ENCODE measurements around the gene TMEM9. TPM values are rescaled to one million over a fixed set of nuclear protein-coding genes. Genes with fewer than 3 reads are reported as not detected.

The TMEM9 gene
- total and polyA plus RNA-seq, 4 donors: 30.5 to 59.5 (median 49.0) TPM

DNA sequence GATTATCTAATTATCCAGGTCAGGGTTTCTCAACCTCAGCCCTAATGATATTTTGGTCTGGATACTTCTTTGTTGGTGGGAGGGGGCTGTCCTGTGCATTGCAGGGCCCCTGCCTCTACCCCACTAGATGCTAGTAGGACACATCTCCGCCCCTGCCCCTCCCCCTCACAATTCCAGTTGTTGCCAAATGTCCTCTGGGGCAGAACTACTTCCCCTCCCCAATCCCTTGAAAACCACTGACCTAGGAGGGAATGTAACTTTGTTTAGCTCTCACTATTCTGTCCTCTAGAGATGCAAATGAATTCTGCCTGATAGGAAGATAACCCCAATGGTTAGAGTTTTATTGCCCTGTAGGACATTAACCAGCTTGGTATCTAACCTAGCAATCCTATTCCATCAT lies 50.1 kb downstream of the TMEM9 start (continued):
- TF ChIP-seq, protein P1, sequence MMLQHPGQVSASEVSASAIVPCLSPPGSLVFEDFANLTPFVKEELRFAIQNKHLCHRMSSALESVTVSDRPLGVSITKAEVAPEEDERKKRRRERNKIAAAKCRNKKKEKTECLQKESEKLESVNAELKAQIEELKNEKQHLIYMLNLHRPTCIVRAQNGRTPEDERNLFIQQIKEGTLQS (IDR thresholded peaks at IDR 0.05): no peak
- no peak for TF ChIP-seq SP1 (IDR thresholded peaks at IDR 0.05)

DNA sequence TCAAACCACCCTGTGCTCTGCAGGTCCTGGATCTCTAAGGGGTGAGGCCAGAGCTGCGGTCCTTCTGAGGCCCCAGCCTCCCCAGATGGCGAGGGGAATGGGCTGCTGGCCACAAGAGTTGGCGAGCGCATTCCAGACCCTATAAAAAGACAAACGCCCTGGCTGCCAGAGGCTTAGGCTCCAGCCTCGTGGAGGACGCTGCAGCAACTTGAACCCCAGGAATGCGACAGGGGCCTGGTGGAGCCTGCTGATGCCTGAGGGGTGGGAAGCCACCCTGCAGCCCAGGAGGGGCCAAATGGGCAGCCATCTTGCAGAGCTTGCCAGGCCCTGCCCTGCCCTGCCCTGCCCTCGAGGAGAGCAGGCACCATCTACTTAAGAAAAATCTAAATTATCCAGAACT lies 50.6 kb downstream of the TMEM9 start:
- Histone ChIP-seq H3K4me1 (ENCODE audit: control insufficient read depth in 4 of 4, insufficient read depth in 4 of 4, low read length in 3 of 4) (no peaks in the 10 kb centered on the region), H3K9me3 (ENCODE audit: control insufficient read depth in 4 of 4, low read length in 3 of 4) (no peaks in the 10 kb centered on the region), H3K27ac (ENCODE audit: low read depth in 1 of 2, low read length in 2 of 2) (no peak overlapping the region), H3K9ac (ENCODE audit: low read depth in 1 of 2, low read length in 2 of 2) (no peak overlapping the region), H3K4me3 (ENCODE audit: low read depth in 1 of 3, low read length in 3 of 3) (no peak overlapping the region), H3K36me3 (ENCODE audit: control insufficient read depth in 4 of 4, insufficient read depth in 3 of 4, low read depth in 1 of 4, low read length in 3 of 4) (no peaks in the 10 kb centered on the region), H3K27me3 (ENCODE audit: control insufficient read depth in 4 of 4, insufficient read depth in 4 of 4, low read length in 3 of 4) (no peaks in the 10 kb centered on the region)
- WGBS: 78% methylated on average over 9 of the region's 9 CpGs
- DNase-seq (ENCODE audit: low spot score): no peak
- TF ChIP-seq, protein P2, sequence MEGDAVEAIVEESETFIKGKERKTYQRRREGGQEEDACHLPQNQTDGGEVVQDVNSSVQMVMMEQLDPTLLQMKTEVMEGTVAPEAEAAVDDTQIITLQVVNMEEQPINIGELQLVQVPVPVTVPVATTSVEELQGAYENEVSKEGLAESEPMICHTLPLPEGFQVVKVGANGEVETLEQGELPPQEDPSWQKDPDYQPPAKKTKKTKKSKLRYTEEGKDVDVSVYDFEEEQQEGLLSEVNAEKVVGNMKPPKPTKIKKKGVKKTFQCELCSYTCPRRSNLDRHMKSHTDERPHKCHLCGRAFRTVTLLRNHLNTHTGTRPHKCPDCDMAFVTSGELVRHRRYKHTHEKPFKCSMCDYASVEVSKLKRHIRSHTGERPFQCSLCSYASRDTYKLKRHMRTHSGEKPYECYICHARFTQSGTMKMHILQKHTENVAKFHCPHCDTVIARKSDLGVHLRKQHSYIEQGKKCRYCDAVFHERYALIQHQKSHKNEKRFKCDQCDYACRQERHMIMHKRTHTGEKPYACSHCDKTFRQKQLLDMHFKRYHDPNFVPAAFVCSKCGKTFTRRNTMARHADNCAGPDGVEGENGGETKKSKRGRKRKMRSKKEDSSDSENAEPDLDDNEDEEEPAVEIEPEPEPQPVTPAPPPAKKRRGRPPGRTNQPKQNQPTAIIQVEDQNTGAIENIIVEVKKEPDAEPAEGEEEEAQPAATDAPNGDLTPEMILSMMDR (IDR thresholded peaks at IDR 0.05; ENCODE audit: low read depth, low read length, missing input control): no peak

DNA sequence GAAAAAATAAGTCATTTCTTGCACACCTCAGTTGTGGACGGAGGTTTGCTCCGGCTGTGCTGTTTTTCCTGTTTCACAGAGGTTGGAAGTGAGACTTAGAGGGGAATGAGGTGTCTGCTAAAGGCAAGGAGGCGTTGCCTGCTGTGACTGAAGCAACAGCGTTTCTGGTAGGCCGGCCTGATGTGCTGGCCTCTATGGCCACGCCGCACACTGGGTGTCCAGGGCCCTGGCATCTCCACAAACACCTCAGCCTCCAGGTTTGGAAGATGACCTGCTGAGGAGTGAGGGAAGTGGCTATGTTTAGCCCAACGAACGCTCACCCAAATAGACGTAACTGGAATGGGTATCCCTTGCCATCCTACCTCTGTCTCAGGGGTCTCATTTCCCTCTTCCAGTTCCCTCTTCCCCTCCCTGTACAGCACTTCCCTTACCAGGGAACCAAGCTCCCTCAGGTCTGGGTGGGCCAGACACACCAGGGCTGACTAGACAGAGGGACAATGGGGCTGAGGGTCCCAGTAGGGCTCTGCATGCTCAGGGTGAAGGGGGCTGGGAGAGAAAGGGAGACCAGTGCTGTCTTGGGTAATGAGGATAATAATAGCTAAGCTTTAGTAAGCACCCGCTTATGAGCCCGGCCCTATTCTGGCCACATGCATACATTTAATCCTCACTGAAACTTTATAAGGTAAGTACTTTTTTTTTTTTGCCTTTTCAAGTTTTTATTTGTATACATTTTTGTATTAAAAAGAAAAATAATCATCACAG lies 53.9 kb downstream of the TMEM9 start:
- 92% methylated on average over 12 of the region's 12 CpGs for WGBS
- no peak overlapping the region for H3K4me3 ChIP-seq (ENCODE audit: low read depth in 1 of 3, low read length in 3 of 3)
- no peaks in the 10 kb centered on the region for H3K27me3 ChIP-seq (ENCODE audit: control insufficient read depth in 4 of 4, insufficient read depth in 4 of 4, low read length in 3 of 4)
- no peaks in the 10 kb centered on the region for H3K36me3 ChIP-seq (ENCODE audit: control insufficient read depth in 4 of 4, insufficient read depth in 3 of 4, low read depth in 1 of 4, low read length in 3 of 4)
- H3K27ac ChIP-seq (ENCODE audit: low read depth in 1 of 2, low read length in 2 of 2): no peak overlapping the region
- DNase-seq (ENCODE audit: low spot score): no peak
- H3K9me3 ChIP-seq (ENCODE audit: control insufficient read depth in 4 of 4, low read length in 3 of 4): no peaks in the 10 kb centered on the region
- no peak overlapping the region for H3K9ac ChIP-seq (ENCODE audit: low read depth in 1 of 2, low read length in 2 of 2)
- TF ChIP-seq FOXA1 (IDR thresholded peaks at IDR 0.05) (no peak), TAF1 (conservative IDR thresholded peaks at IDR 0.05) (no peak), FOXA2 (IDR thresholded peaks at IDR 0.05) (no peak), HNF4G (IDR thresholded peaks at IDR 0.05) (no peak), HNF4A (conservative IDR thresholded peaks at IDR 0.05) (no peak), RAD21 (IDR thresholded peaks at IDR 0.05) (no peak), JUND (IDR thresholded peaks at IDR 0.05) (no peak), RXRA (IDR thresholded peaks at IDR 0.05) (no peak), YY1 (IDR thresholded peaks at IDR 0.05) (no peak), EGR1 (IDR thresholded peaks at IDR 0.05; ENCODE audit: low read depth in 2 of 2) (no peak), NR2F2 (IDR thresholded peaks at IDR 0.05) (no peak), SP1 (IDR thresholded peaks at IDR 0.05) (no peak)
- TF ChIP-seq, protein P3, sequence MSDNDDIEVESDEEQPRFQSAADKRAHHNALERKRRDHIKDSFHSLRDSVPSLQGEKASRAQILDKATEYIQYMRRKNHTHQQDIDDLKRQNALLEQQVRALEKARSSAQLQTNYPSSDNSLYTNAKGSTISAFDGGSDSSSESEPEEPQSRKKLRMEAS (IDR thresholded peaks at IDR 0.05): no peak
- TF ChIP-seq, protein P4, sequence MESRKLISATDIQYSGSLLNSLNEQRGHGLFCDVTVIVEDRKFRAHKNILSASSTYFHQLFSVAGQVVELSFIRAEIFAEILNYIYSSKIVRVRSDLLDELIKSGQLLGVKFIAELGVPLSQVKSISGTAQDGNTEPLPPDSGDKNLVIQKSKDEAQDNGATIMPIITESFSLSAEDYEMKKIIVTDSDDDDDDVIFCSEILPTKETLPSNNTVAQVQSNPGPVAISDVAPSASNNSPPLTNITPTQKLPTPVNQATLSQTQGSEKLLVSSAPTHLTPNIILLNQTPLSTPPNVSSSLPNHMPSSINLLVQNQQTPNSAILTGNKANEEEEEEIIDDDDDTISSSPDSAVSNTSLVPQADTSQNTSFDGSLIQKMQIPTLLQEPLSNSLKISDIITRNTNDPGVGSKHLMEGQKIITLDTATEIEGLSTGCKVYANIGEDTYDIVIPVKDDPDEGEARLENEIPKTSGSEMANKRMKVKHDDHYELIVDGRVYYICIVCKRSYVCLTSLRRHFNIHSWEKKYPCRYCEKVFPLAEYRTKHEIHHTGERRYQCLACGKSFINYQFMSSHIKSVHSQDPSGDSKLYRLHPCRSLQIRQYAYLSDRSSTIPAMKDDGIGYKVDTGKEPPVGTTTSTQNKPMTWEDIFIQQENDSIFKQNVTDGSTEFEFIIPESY (IDR thresholded peaks at IDR 0.05): no peak
- TF ChIP-seq, protein P5, sequence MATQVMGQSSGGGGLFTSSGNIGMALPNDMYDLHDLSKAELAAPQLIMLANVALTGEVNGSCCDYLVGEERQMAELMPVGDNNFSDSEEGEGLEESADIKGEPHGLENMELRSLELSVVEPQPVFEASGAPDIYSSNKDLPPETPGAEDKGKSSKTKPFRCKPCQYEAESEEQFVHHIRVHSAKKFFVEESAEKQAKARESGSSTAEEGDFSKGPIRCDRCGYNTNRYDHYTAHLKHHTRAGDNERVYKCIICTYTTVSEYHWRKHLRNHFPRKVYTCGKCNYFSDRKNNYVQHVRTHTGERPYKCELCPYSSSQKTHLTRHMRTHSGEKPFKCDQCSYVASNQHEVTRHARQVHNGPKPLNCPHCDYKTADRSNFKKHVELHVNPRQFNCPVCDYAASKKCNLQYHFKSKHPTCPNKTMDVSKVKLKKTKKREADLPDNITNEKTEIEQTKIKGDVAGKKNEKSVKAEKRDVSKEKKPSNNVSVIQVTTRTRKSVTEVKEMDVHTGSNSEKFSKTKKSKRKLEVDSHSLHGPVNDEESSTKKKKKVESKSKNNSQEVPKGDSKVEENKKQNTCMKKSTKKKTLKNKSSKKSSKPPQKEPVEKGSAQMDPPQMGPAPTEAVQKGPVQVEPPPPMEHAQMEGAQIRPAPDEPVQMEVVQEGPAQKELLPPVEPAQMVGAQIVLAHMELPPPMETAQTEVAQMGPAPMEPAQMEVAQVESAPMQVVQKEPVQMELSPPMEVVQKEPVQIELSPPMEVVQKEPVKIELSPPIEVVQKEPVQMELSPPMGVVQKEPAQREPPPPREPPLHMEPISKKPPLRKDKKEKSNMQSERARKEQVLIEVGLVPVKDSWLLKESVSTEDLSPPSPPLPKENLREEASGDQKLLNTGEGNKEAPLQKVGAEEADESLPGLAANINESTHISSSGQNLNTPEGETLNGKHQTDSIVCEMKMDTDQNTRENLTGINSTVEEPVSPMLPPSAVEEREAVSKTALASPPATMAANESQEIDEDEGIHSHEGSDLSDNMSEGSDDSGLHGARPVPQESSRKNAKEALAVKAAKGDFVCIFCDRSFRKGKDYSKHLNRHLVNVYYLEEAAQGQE (IDR thresholded peaks at IDR 0.05): no peak
- TF ChIP-seq, protein P2 (IDR thresholded peaks at IDR 0.05; ENCODE audit: low read depth, low read length, missing input control): no peak
- TF ChIP-seq, protein P1 (IDR thresholded peaks at IDR 0.05): no peak
- no peaks in the 10 kb centered on the region for H3K4me1 ChIP-seq (ENCODE audit: control insufficient read depth in 4 of 4, insufficient read depth in 4 of 4, low read length in 3 of 4)

Data from liver (tissue), 9 donors.